ENCODE results near the gene MAPKAP1. TPM values are rescaled to one million over a fixed set of nuclear protein-coding genes. Genes with fewer than 3 reads are reported as not detected.
A peak's percentile ranks its signal among the peaks of the same experiment; 100 is the strongest.

MAPKAP1 gene
- total RNA-seq, 2 donors from 2014 or later: 54.9 to 70.1 TPM

DNA sequence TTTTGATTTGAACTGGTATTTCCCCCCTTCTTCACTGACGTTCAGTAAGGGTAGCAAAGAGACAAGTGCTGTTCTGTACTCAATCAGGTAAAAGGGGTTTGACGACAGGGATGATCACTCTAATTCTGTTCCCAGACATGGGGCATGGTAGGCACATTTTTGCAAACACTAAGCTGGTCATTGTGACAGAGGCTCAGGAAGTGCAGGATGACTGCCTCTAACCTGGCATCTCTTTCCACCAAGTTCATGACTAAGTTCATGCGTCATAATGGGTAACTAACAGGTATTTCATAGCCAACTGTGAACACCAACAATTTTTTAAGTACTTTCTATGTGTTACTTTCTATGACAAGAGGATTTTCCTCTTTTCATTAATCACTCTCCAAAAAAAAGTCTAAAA lies 166.5 kb downstream of the MAPKAP1 start:
- Histone ChIP-seq H3K9ac (ENCODE audit: low read depth in 2 of 2, low read length in 2 of 2) (no peak overlapping the region), H3K27me3 (no peaks in the 10 kb centered on the region), H3K36me3 (no peaks in the 10 kb centered on the region), H3K4me1 (no peaks in the 10 kb centered on the region), H3K4me3 (no peak overlapping the region), H3K9me3 (no peaks in the 10 kb centered on the region), H3K27ac (no peak overlapping the region)
- DNase-seq: no peak
- TF ChIP-seq CTCF (IDR thresholded peaks at IDR 0.05): no peak
- intact Hi-C loops (cut with DNase I): no loop called here

DNA sequence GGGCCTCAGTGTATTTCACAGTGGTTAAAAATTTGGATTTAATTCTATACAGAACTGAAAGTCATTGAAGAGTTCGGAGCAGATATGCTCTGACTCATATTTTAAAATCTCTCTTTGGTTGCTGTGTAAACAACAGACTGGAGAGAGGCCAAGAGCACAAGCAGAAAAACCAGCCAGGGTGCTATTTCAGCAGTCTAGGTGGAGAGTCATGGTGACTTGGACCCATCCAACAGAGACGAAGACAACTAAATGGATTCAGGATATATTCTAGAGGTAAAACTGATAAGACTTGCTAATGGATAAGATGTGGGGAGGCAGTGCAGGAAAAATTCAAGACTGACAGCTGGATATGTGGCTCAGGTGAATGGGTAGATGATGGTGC lies 168.9 kb downstream of the MAPKAP1 start:
- H3K9ac ChIP-seq (ENCODE audit: low read depth in 2 of 2, low read length in 2 of 2): no peak overlapping the region

DNA sequence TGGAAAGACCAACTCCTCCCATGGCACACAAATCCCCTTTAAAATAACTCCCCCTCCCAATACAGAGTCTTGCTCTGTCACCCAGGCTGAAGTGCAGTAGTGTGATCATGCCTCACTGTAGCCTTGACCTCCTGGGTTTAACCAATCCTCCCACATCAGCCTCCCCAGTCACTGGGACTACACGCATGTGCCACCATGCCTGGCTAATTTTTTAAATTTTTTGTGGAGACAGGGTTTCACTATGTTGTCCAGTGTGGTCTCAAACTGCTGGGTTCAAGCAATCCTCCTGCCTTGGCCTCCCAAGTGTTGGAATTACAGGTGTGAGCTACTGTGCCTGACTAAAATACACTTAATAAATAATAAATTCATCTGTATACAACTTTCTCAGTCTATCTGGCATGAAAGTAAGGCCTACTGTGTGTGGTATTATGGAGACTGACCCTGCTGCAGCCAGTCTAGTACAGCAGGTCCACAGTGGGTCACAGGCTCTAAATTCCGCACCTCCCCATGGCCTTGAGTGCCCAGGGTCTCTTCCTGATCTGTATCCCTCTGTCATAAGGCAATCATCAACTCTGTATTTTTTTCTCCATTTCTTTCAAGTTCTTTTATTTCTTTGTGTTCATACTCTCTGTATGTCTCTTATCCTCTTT lies 169.4 kb downstream of the MAPKAP1 start:
- H3K27ac ChIP-seq: no peak overlapping the region
- intact Hi-C loops (cut with DNase I): no loop called here
- no peaks in the 10 kb centered on the region for H3K27me3 ChIP-seq
- H3K36me3 ChIP-seq: no peaks in the 10 kb centered on the region
- no peaks in the 10 kb centered on the region for H3K4me1 ChIP-seq
- H3K9ac ChIP-seq (ENCODE audit: low read depth in 2 of 2, low read length in 2 of 2): no peak overlapping the region
- no peak overlapping the region for H3K4me3 ChIP-seq
- TF ChIP-seq CTCF (IDR thresholded peaks at IDR 0.05): no peak
- H3K9me3 ChIP-seq: no peaks in the 10 kb centered on the region
- no peak for DNase-seq

More for the DNA sequence above, 168.9 kb downstream of the MAPKAP1 start:
- Histone ChIP-seq H3K27me3 (no peaks in the 10 kb centered on the region), H3K4me1 (no peaks in the 10 kb centered on the region), H3K27ac (no peak overlapping the region), H3K9me3 (no peaks in the 10 kb centered on the region), H3K36me3 (no peaks in the 10 kb centered on the region), H3K4me3 (no peak overlapping the region)
- DNase-seq: peak; percentile 79
- intact Hi-C loops (cut with DNase I): no loop called here
- no peak for TF ChIP-seq CTCF (IDR thresholded peaks at IDR 0.05)

GRCh38 chr9:125536776-125537175 lies 170.2 kb downstream of the MAPKAP1 start:
- Histone ChIP-seq H3K4me1 (no peaks in the 10 kb centered on the region), H3K27me3 (no peaks in the 10 kb centered on the region), H3K9me3 (no peaks in the 10 kb centered on the region), H3K9ac (ENCODE audit: low read depth in 2 of 2, low read length in 2 of 2) (no peak overlapping the region), H3K4me3 (no peak overlapping the region), H3K36me3 (no peaks in the 10 kb centered on the region), H3K27ac (no peak overlapping the region)
- DNase-seq: no peak
- no peak for TF ChIP-seq CTCF (IDR thresholded peaks at IDR 0.05)
- intact Hi-C loops (cut with DNase I): no loop called here

- no peaks in the 10 kb centered on the region for H3K36me3 ChIP-seq
- no peaks in the 10 kb centered on the region for H3K27me3 ChIP-seq
- TF ChIP-seq CTCF (IDR thresholded peaks at IDR 0.05): no peak
- no peak overlapping the region for H3K27ac ChIP-seq
- H3K9ac ChIP-seq (ENCODE audit: low read depth in 2 of 2, low read length in 2 of 2): no peak overlapping the region
- H3K9me3 ChIP-seq: no peaks in the 10 kb centered on the region
- H3K4me3 ChIP-seq: no peak overlapping the region
- no peaks in the 10 kb centered on the region for H3K4me1 ChIP-seq
- DNase-seq: no peak
- intact Hi-C loops (cut with DNase I): no loop called here
Observed at GRCh38 chr9:125536167-125536772, 170.7 kb downstream of the MAPKAP1 start.

Measured in colonic mucosa (tissue), 4 donors.